ENCODE measurements around the gene CNN2. TPM values are rescaled to one million over a fixed set of nuclear protein-coding genes. Genes with fewer than 3 reads are reported as not detected.

CNN2 gene
- total and polyA plus RNA-seq, 2 of the 13 experiments (the other 11 are each of a cell fraction or from before 2014, with no cell fraction given) = 63.6 to 70.0 TPM

- TF ChIP-seq ZBED4 (CRISPR knock-in tag; IDR thresholded peaks at IDR 0.05; ENCODE audit: borderline replicate concordance) (peak; percentile 59; the same call in 1 of the 2 replicates), MYC (CRISPR knock-in tag; IDR thresholded peaks at IDR 0.05; ENCODE audit: borderline replicate concordance) (peak; percentile 71; the same call in 1 of the 2 replicates), ZSCAN29 (CRISPR knock-in tag; conservative IDR thresholded peaks at IDR 0.05) (peak; percentile 63; the same call in 1 of the 2 replicates), ZMAT5 (CRISPR knock-in tag; IDR thresholded peaks at IDR 0.05; ENCODE audit: borderline replicate concordance, low read depth) (no peak), POGZ (CRISPR knock-in tag; IDR thresholded peaks at IDR 0.05) (no peak; the same call in 1 of the 2 replicates), FOXC1 (CRISPR knock-in tag; IDR thresholded peaks at IDR 0.05; ENCODE audit: borderline replicate concordance) (no peak), ZNF136 (CRISPR knock-in tag; IDR thresholded peaks at IDR 0.05; ENCODE audit: low read depth) (no peak), ZNF235 (CRISPR knock-in tag; IDR thresholded peaks at IDR 0.05; ENCODE audit: borderline replicate concordance) (no peak), CC2D1A (CRISPR knock-in tag; IDR thresholded peaks at IDR 0.05) (no peak), ARID3A (IDR thresholded peaks at IDR 0.05; ENCODE audit: low read depth, low read length) (no peak), ZNF672 (CRISPR knock-in tag; IDR thresholded peaks at IDR 0.05) (no peak), ELF3 (CRISPR knock-in tag; IDR thresholded peaks at IDR 0.05) (peak; percentile 50; the same call in 1 of the 2 replicates), EP300 (IDR thresholded peaks at IDR 0.05; ENCODE audit: low read depth in 2 of 2, low read length in 2 of 2) (peak in 1 of 2 experiments; percentile 48; a peak in 1 of 4 replicates), EP300 (CRISPR knock-in tag; IDR thresholded peaks at IDR 0.05; ENCODE audit: borderline replicate concordance) (peak; percentile 41; the same call in 1 of the 2 replicates), PHF8 (CRISPR knock-in tag; IDR thresholded peaks at IDR 0.05) (no peak), RBM39 (IDR thresholded peaks at IDR 0.05; ENCODE audit: low read depth, low read length, poor library complexity, severe bottlenecking) (peak; percentile 75), ATAD3A (CRISPR knock-in tag; IDR thresholded peaks at IDR 0.05) (no peak), ZNF883 (CRISPR knock-in tag; IDR thresholded peaks at IDR 0.05; ENCODE audit: not compliant biosample characterization) (no peak), NFE2 (CRISPR knock-in tag; IDR thresholded peaks at IDR 0.05) (no peak)
- TF ChIP-seq, protein P1, sequence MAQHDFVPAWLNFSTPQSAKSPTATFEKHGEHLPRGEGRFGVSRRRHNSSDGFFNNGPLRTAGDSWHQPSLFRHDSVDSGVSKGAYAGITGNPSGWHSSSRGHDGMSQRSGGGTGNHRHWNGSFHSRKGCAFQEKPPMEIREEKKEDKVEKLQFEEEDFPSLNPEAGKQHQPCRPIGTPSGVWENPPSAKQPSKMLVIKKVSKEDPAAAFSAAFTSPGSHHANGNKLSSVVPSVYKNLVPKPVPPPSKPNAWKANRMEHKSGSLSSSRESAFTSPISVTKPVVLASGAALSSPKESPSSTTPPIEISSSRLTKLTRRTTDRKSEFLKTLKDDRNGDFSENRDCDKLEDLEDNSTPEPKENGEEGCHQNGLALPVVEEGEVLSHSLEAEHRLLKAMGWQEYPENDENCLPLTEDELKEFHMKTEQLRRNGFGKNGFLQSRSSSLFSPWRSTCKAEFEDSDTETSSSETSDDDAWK (CRISPR knock-in tag; IDR thresholded peaks at IDR 0.05) = no peak
- TF ChIP-seq, protein P2, sequence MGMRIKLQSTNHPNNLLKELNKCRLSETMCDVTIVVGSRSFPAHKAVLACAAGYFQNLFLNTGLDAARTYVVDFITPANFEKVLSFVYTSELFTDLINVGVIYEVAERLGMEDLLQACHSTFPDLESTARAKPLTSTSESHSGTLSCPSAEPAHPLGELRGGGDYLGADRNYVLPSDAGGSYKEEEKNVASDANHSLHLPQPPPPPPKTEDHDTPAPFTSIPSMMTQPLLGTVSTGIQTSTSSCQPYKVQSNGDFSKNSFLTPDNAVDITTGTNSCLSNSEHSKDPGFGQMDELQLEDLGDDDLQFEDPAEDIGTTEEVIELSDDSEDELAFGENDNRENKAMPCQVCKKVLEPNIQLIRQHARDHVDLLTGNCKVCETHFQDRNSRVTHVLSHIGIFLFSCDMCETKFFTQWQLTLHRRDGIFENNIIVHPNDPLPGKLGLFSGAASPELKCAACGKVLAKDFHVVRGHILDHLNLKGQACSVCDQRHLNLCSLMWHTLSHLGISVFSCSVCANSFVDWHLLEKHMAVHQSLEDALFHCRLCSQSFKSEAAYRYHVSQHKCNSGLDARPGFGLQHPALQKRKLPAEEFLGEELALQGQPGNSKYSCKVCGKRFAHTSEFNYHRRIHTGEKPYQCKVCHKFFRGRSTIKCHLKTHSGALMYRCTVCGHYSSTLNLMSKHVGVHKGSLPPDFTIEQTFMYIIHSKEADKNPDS (CRISPR knock-in tag; IDR thresholded peaks at IDR 0.05) = no peak
These were observed 33.0 kb upstream of the CNN2 start (continued) for GRCh38 chr19:993361-993830.

All from HepG2 (cell line).